Gastroesophageal sphincter (tissue), 3 donors: ENCODE data around the gene DUSP16.

Experiments
- EP300 ChIP-seq: sonication (generic); formaldehyde crosslinking; IDR thresholded peaks from one replicate; pipeline ENCODE4 v1.6.1; 2017; ENCODE audit warnings: antibody characterized with exemption, mild to moderate bottlenecking
- POLR2A ChIP-seq, 2 donors: fragments of 450-650 bp; IDR thresholded peaks; one replicate each; pipeline ENCODE4 v1.6.1; 2017; ENCODE audit warnings: antibody characterized with exemption in 2 of 2, mild to moderate bottlenecking in 2 of 2, moderate library complexity in 1 of 2
- POLR2AphosphoS5 ChIP-seq: sonication (generic); formaldehyde crosslinking; IDR thresholded peaks from one replicate; pipeline ENCODE4 v1.6.1; 2017; ENCODE audit warnings: antibody characterized with exemption
- TF ChIP-seq, protein P1 (sequence below), 4 experiments: fragments of 200-600 bp in 2 of 4; fragments of 450-650 bp in 2 of 4; sonication (generic) in 1 of 4; IDR thresholded peaks; one replicate each; pipeline ENCODE4 v1.5.1; 2017 to 2019; ENCODE audit warnings: antibody characterized with exemption in 4 of 4, mild to moderate bottlenecking in 2 of 4, moderate library complexity in 2 of 4

DNA sequence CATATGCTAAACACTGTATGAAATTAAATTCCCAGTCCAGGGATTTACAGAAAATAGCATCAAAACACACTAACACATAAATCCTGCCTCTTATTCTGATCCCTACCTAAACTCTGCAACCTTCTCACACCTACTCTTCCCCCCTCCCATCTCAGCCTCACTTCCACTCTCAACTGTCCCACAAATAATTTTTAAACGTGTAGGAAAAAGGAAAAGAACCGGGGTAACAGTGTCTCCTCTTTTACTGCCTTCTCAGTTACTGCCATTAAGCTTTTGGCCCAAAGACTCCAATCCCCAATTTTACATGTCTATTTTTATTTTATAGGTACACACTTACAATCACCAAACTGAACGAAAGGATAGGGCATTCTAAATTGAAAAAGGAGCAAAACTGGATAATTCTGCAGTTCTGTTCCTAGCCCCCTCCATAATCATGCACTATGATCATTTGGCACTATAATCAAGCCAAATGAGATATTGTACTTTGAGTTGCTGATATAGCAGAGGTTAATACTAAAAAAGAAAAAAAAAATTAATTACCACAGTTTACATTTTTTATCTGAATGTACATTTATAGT lies 2.9 kb downstream of the DUSP16 start:
- TF ChIP-seq, protein P1, sequence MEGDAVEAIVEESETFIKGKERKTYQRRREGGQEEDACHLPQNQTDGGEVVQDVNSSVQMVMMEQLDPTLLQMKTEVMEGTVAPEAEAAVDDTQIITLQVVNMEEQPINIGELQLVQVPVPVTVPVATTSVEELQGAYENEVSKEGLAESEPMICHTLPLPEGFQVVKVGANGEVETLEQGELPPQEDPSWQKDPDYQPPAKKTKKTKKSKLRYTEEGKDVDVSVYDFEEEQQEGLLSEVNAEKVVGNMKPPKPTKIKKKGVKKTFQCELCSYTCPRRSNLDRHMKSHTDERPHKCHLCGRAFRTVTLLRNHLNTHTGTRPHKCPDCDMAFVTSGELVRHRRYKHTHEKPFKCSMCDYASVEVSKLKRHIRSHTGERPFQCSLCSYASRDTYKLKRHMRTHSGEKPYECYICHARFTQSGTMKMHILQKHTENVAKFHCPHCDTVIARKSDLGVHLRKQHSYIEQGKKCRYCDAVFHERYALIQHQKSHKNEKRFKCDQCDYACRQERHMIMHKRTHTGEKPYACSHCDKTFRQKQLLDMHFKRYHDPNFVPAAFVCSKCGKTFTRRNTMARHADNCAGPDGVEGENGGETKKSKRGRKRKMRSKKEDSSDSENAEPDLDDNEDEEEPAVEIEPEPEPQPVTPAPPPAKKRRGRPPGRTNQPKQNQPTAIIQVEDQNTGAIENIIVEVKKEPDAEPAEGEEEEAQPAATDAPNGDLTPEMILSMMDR (IDR thresholded peaks at IDR 0.05), result no peak
- no peak for TF ChIP-seq POLR2A (IDR thresholded peaks at IDR 0.05)
- TF ChIP-seq EP300, result no peak
- no peak for TF ChIP-seq POLR2AphosphoS5
